NCI-H82 (cell line): ENCODE data around the gene TH.

Source experiments
- DNase-seq: peaks from one replicate; lab custom pipeline; 2025; lab: John Stamatoyannopoulos, UW

The TH gene

DNA sequence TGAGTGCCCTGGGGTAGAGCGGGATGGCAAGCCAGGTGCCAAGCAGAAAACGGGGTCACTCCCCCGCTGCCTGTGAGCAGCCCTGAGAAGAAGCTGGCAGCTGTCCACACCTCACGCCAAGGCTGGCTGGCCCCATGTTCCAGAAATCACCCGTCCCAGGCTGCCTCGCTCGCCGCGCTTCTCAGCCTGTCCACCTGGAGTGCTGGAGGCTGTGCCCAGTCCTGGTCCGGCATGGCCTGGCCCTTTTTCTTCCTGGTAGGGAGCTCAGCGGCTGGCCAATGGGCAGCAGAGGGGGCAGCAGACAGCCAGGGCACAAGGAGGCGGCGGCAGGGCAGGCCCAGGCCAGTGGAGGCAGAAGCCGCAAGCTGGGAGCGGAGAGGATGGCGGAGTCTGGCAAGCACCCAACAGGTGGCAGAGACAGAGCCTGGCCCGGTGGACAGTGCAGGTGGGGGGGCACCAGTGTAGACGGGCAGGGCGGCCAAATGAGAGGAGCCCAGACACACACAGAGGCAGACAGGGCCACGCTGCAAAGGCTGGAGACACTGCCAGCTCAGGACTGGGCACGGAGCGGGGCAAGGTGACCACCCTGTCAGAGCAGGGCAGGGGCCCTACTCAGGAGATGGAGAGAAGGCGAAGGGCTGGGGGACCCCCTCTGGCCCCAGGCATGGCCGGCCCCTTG, 37.2 kb upstream of the TH start:
- DNase-seq, result no peak

DNA sequence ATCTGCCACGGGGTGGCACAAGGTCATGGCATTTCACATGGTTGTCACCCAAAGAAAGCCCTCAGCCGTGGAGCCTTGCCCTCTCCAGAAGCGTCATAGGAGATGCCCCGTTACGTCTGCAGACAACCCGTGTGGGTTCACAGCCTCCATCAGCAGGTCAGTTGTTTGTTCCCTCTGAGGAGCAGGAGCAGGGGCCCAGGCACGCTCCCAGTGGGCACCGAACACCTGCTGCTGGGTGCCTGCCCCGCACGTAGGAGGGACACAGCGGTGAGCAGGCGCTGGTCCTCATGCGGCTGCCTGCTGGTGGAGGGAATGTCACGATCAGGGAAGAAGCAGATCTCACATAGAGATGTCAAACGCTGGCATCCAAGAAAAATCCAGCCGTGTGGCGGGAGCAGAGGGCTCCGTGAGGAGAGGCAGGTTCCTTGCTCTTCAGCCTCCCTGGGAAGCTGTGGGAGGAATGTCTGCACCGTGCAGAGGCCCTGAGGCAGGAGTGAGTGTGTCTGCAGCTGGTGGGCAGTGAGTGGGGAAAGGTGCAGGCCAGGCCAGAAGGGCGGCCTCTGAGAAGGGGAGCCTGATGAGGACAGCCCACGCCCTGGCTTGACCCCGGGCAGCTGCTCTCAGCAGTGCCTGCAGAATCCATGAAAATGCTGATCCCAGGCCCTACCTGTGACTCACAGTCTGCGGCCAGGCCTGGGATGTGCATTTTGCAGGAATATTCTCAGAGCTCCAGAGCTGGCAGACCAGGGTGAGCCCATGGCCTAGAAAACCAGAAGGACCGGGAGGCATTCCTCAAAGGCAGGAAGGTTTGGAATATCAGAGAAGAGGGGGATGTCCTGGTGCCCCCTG, 36.4 kb upstream of the TH start:
- DNase-seq, result no peak

DNA sequence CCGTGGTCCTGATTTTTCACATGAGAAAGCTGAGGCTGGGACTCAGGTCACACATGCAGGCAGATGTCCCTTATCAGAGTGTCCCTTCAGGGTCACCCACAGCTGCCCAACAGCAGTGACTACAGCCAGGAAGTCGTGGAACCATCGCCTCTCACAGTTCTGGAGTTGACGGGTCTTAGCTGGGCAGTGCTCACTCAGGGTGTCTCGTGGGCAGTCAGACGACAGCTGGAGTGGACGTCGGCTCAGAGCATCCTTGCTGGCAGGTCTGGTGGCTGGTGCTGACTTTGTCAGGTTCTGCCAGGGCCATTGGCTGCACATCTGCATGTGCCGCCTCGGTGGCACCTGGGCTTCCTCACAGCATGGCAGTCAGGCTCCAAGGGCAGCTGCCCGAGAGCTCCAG, 35.6 kb upstream of the TH start:
- no peak for DNase-seq

DNA sequence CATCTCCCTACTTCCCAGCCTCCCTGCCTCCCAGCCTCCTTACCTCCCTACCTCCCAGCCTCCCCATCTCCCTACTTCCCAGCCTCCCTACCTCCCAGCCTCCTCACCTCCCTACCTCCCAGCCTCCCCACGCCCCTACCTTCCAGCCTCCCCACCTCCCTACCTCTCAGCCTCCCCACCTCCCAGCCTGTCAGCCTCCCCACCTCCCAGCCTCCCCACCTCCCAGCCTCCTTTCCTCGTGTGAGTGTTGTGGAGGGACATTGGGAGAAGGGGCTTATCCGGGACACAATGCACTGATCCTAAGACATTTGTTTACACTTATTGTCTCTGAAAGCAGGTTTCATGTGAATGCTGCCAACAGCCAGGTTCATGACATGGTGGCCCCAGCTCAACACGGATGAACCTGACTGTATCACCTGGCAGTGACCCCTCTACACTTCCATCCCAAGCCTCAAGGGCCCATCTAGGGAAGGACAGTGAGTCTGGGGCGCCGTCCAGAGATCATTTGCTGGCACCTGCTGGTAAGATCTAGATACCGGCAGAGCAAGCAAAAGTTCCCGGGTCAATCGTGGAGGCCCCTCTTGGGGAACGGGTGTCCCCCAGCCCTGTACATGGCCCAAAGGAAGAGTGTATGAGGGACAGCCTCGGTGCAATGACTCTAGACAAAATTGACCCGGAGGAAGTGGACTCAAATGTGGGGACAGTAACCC, 34.5 kb upstream of the TH start:
- DNase-seq, result no peak

DNA sequence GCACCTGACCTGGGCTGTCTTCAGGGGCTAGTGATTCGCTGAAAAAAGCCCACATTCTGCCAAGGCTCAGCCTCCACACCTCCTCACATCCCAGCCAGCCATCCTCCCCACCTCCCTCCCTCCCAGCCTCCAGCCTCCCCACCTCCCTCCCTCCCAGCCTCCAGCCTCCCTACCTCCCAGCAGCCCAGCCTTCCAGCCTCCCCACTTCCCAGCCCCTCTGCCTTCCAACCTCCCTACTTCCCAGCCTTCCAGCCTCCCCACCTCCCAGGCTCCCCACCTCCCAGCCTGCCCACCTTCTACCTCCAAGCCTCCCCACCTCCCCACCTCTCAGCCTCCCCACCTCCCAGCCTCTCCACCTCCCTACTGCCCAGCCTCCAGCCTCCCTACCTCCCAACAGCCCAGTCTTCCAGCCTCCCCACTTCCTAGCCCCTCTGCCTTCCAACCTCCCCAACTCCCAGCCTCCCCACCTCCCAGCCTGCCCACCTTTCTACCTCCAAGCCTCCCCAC, 33.7 kb upstream of the TH start:
- no peak for DNase-seq

DNA sequence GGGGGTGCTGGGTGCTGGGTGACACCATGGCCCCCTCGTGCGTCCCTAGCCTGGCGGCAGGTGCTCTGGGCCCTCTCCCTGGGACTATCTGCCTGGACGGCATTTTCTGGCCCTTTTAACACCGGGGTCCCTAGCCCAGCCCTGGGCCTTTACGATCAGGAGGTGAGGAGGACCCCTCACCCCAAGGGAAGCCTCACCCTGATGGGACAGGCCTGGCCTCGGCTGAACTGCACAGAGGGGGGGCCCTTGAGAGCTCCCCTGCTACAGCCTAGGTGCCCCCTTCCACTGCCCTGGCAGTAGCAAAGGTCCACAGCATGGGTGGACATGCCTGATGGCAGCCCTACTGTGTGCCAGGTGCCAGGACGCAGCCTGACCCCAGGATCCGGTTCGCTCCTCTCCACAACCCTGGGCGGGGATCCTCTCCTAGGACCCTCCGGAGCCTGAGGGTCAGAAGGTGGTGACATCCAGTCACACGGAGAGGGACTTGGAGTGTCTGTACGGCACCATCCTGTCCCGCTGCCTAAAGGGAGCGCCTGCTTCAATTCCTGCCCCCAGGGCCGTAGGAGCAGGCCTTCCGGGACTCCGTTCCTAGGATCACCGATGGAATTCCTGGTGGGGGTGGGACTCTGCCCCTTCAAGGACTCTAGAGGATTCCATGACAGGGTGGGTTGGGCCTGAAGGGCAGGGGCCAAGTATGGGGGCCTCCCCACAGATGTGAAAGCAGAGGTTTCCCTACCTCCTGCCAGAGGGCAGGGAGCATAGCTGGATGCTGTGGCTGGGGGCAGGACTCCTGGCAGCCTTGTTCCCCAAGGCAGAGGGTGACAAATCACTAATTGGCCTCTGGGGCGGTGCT, 33.0 kb upstream of the TH start:
- no peak for DNase-seq

DNA sequence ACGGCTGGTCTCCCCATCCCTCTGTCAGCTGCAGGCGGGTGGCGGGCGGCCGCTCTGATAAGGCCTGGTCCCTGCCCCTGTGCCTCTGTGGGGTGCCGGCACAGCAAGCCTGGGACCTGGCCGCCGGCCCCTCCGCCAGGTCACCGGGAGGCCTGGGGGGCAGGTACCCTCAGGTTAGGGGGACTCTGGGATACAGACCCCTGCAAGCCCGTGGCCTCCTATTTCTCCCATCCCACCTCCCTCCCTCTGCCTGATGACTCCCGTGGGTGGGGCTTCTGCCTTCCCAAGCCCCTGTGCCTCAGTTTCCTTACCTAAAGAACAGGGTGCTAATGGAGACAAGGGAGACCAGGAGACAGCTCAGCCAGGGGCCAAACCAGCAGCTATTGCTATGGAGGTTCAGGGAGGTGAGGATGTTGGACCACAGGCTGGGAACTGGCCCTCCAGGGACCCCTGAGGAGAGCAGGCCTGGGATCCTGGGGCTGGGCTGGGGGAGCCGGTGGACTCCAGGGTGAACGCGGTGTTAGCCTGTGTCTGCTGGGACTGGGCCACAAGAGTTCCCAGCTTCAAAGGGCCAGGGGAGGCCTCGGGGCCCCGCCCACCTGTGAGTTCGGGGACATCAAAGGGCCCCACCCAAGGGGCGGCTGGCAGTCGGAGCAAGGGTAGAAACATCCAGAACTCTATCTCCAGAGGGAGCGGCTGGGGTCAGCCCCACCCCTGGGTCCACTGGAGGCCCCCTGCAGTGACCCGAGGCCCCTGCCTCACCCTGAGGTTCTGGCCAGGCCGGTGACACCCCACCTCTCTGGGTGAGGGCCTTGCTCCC, 32.0 kb upstream of the TH start:
- no peak for DNase-seq

DNA sequence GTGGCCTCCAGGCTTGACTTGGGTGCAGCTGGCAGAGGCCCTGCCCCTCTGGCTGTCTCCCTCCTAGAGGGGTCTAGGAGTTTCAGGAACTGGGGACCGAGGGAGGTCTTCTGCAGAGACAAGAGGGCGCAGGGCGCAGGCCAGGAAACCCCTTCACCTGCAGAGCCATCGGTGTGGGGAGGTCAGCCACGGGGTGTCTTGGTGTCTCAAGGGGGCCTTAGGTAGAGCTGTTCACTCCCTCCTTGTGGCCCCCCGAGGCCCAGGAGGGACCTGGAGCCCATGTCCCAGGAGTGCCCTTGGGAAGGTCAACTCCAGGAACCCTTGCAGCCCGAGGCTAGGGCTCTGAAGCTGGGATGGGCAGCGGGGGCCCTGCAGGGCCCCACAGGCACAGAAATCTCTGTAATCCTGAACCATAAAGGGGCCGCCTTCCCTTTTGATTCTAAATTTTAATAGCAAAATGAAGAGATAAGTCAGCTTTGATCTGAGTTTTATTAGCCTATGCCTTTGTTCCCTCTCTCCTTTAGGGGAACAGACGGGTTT, 31.4 kb upstream of the TH start:
- DNase-seq, result no peak

DNA sequence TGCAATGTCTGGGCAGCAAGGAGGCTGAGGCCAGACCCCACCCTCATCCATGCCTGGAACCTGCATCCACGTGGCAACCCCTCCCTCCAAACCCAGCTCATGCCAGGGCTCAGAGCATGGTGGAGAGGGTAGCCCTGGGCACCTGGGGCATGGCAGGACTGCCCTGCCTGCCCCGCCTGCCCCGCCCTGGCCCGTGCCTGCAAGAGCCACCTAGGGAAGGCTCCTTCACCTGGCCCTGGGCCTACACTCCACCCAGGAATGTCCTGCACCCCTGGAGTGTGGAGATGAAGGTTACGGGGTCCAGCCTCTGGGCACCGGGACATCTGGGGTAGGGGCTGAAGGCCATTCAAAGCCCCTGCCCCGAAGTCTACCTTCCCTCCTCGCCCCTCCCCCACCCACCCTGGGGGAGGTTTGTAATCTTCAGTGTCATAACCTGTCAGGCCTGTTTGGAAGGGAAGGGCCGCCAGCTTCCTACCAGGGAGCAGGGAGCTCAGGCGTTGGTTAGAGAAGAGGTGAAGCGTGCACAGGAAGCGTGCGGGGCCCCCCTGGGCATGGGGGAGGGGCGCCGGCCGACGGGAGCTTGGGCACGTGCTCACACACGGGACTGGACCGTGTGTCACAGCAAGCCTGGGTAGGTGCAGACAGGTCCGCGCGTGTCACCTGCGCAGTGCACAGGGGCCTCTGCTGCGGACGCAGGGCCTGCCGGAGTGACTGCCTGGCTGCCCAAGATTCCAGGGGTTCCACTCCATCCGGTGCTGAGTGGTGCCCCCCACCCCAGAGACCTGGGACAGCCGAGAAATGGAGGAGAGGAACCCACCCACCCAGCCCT, 30.7 kb upstream of the TH start:
- no peak for DNase-seq

DNA sequence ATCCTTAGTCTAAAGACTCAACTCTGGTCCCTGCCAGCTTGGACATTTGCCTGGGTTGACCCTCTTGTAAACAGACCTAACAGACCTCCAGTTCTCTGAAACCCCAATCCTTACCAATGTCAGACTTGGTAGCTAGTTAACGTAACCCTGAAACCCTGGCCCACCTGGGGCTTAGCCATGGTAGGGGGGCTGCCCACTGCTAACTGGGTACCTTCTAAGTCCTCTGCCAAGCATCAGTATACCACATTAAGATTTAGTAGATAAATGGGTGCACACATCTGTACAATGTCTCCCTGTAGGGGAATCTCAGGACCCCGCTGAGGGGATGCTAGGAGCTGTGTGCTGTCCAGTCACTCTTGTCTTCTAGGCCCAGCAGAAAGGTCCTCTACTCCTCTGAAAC, 29.9 kb upstream of the TH start:
- DNase-seq, result no peak

DNA sequence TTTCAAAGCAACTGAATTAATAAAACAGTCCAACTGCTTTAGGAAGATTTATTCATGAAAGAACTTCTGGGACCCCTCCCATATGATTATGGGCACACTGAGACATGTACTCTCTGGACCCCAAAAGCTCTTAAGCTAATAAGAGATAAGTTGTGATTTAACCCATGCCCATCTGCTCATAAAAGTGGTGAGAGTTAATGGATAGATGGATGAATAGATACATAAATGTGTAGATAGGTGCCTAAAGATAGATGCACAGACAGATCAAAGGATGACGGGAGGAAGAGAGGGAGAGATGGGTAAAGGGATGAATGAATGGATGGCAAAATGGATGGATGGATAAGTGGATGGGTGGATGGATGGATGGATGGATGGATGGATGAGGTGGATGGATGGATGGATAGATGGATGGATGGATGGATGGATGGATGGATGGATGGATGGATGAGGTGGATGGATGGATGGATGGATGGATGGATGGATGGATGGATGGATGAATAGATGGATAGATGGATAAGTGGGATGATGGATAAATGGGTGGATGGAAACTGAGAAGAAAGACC, 29.4 kb upstream of the TH start:
- DNase-seq, result no peak

DNA sequence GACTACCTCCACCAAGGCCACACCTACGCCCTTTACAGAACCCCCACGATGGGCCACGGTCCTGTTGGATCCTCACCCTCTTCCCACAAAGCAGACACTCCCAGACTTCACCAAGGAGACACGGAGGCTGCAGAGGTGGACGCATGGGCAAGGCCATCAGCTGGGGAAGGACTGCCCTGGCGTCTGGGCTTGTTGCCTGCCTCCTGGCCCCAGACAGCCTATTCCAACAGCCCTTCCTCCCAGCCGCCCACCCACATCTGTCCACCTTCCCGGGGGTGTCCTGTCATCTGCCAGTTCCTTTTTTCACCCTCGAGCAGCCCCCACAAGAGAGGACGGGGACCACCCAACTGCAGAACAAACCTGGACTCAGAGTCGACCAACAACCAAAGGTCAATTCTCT, 28.9 kb upstream of the TH start:
- DNase-seq, result no peak

DNA sequence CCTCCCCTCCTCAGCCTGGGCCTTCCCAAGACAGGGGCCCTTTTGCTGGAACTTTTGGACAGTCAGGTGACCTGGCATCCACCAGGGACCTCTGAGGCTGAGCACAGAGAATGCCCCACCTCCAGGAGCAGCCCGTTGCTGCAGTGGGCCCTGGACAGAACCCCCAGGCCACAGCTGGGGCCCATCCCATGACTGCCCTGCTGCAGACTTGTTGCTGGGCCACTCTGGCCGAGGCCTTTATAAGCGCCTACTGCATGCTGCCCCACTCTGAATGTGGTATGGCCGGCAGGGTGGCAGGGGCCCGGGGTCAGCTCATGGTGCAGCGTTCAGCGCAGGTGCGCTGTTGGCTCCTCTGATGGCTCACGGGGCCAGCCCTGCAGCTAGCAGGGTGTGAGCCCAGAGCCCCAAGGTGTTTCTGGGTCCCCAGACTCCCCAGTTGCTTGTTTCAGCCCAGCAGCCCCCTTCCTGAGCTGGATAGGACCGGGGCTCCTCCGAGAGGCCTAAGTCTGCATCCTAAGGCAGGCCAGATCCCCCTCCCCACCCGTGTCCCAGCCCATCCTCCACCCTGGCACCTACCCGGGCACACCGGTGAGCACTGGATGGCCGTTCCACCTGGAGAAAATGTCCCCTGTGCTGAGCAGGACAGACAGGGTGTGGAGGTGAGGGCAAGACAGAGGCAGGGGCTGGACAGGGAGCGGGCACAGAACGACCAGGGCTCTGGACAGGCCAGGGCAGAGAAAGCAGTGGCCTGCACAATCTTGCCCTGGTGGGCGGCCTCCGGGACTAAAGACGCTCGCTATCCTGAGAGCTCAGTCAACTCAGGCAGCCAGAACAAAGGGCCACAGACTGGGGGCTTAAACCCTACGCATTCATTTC, 28.1 kb upstream of the TH start:
- no peak for DNase-seq

DNA sequence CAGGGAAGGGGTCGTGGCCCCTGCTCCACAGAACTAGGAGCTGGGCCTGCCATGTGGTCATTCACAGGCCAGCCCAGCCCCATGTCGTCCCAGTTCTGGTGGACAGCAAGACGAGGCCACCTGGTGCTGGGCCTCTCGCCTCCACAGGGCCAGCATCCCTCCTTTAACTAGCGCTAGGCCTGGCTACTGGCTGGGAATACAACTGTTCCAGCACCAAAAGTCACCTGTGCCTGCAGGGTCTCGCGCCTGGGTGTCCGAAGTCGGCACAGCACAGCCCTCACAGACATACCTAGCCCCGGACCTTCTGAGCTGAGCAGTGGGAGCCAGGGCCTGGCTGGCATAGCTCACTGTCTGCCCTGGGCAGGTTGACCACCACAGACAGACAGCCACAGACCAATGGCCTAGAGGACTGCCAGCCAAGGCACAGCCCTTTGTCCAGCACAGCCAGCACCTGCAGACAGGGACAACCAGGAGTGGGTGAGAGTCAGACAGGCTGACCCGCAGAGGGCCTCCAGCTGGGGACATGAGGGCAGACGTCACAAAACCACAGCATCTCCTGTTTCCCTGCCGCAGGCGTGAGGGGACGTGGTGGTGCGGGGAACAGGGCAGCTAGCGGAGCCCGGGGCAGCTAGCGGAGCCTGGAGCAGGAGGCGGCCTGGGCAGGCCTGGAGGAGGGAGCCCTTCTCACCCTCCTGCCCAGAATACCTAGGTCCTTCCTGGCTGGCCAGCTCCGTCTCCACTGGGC, 27.2 kb upstream of the TH start:
- DNase-seq, result no peak

DNA sequence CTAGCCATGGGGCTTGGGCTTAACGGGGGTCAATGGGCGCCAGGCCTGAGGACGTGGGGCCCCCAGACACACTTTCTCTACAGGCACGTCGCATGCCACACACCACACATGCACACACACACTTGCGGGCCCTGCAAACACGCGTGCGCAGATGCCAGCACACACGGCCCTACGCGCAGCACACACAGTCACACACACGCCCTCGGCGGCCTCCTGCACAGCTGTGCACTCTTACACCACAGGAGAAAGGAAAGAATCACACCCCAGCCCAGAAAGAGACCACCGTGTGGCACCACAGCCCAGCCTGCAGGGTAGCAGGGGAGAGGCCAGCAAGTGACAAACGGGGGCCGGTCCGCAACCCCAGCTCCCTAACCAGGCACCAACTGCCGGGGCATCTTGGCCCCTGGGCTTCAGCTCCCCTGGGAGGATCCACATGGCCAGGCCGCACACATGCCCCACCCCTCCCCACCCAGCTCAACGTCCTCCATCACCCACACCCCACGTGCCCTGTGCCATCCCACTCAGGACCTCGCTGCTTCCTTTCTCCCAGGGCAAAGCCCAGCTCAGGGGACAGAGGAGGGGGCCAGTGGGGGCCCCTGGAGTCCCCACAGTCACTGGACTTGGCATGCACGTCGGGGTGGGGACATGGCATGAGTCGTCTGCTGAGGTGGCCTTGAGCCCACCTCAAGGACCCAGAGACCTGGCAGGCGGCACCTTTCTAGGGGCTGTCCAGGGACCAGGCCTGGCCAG, 26.3 kb upstream of the TH start:
- no peak for DNase-seq

DNA sequence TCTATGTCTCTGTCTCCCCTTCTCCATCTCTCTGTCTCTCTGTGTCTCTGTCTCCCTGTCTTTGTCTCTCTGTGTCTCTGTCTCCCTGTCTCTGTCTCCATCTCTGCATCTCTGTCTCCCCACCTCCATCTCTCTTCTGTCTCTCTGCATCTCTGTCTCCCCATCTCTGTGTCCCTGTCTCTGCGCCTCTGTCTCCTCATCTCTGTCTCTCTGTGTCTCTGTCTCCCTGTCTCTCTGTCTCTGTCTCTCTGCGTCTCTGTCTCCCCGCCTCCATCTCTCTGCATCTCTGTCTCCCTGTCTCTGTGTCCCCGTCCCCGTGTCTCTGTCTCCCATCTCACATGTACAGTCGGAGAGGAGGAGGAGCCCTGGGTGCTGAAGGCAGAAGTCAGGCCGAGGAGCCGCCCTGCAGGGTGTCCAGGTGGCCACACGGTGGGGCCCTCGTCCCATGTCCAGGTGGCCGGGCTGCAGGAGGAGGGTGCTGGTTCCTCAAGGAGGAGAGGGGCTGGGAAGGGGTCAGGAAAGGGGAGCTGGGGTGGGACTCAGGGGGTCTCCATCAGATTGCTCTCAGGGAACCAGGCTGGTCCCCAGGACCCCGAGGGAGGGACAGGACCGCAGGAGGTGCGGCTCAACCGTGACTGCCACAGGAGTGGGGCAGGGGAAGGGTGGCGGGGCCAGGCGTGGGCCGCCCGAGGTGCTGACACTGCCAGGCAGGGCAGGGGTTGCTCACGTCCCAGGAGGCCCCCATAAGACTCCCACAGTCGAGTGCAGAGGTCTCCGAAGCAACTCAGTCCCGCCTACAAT, 25.6 kb upstream of the TH start:
- DNase-seq, result peak; percentile 76
